GM23248 (cell line): ENCODE results near the gene PIBF1. TPM values are rescaled to one million over a fixed set of nuclear protein-coding genes. Genes with fewer than 3 reads are reported as not detected.

Source experiments
- DNase-seq: peaks from one replicate; pipeline ENCODE4 v3.0.0-alpha.2; 2015
- H2AFZ ChIP-seq: fragments of 200-600 bp; sonication (generic); 2 replicates; pipeline ENCODE4 v1.6.1; 2016; ENCODE audit warnings: antibody characterized with exemption
- H3F3A ChIP-seq: fragments of 200-600 bp; sonication (generic); 2 replicates; pipeline ENCODE4 v1.6.1; 2016; ENCODE audit warnings: mild to moderate bottlenecking, antibody characterized with exemption, mixed run types; ENCODE audit not compliant: insufficient read depth
- H3K27ac ChIP-seq: fragments of 200-600 bp; sonication (generic); 2 replicates; pipeline ENCODE4 v1.5.1; 2016; ENCODE audit warnings: mild to moderate bottlenecking
- H3K27me3 ChIP-seq: fragments of 200-600 bp; sonication (generic); replicated peaks from 2 replicates; pipeline ENCODE4 v1.6.1; 2016; ENCODE audit warnings: mild to moderate bottlenecking; ENCODE audit not compliant: insufficient read depth
- H3K36me3 ChIP-seq: fragments of 200-600 bp; sonication (generic); 2 replicates; pipeline ENCODE4 v1.6.1; 2016; ENCODE audit warnings: low read depth, mild to moderate bottlenecking
- H3K4me1 ChIP-seq: fragments of 200-600 bp; sonication (generic); 2 replicates; pipeline ENCODE4 v1.6.1; 2016; ENCODE audit warnings: mild to moderate bottlenecking; ENCODE audit not compliant: insufficient read depth
- H3K4me2 ChIP-seq: fragments of 200-600 bp; sonication (generic); one replicate; pipeline ENCODE4 v1.6.1; 2016; ENCODE audit warnings: mild to moderate bottlenecking; ENCODE audit not compliant: unreplicated experiment
- H3K4me3 ChIP-seq: fragments of 200-600 bp; sonication (generic); 2 replicates; pipeline ENCODE4 v1.5.1; 2016; ENCODE audit warnings: mild to moderate bottlenecking
- H3K79me2 ChIP-seq: fragments of 200-600 bp; sonication (generic); 2 replicates; pipeline ENCODE4 v1.6.1; 2016; ENCODE audit warnings: mild to moderate bottlenecking; ENCODE audit not compliant: insufficient read depth
- H3K9ac ChIP-seq: fragments of 200-600 bp; sonication (generic); 2 replicates; pipeline ENCODE4 v1.6.1; 2016; ENCODE audit warnings: mild to moderate bottlenecking
- H3K9me2 ChIP-seq: fragments of 200-600 bp; sonication (generic); 2 replicates; pipeline ENCODE4 v1.6.1; 2016; ENCODE audit warnings: mixed run types, mild to moderate bottlenecking, moderate library complexity; ENCODE audit not compliant: insufficient read depth
- H3K9me3 ChIP-seq: fragments of 200-600 bp; sonication (generic); one replicate; pipeline ENCODE4 v1.6.1; 2017; ENCODE audit warnings: low read depth
- H4K20me1 ChIP-seq: fragments of 200-600 bp; sonication (generic); 2 replicates; pipeline ENCODE4 v1.6.0; 2016; ENCODE audit not compliant: insufficient read depth
- EZH2 ChIP-seq: fragments of 200-600 bp; sonication (generic); IDR thresholded peaks from 2 replicates; pipeline ENCODE4 v1.6.1; 2018; ENCODE audit warnings: antibody characterized with exemption, mild to moderate bottlenecking; ENCODE audit not compliant: insufficient read depth, poor library complexity, severe bottlenecking
- EZH2phosphoT487 ChIP-seq: fragments of 200-600 bp; sonication (generic); IDR thresholded peaks from 2 replicates; pipeline ENCODE4 v1.6.1; 2018; ENCODE audit warnings: antibody characterized with exemption, moderate library complexity, mild to moderate bottlenecking, low read depth; ENCODE audit not compliant: insufficient read depth
- WGBS, 2 experiments: methylation state at CpG; one replicate each; pipeline ENCODE4 v1.1.6; 2015 to 2017; ENCODE audit warnings: low lambda C conversion rate in 2 of 2, low coverage in 1 of 2; ENCODE audit errors: missing lambda C conversion rate in 2 of 2; 5-methylcytosine and 5-hydroxymethylcytosine counted together
- in situ Hi-C: fragments of 300-500 bp; cut with MboI; formaldehyde crosslinking; loops from 2 replicates; pipeline ENCODE4 v1.15.0; 2020
- polyA plus RNA-seq: library from polyadenylated mRNA; unstranded; fragments of >200 nt; fragmentation: Nextera tagmentation; extraction: Ambion mirVana; gene quantifications from 2 replicates; pipeline ENCODE4 v1.2.1, GENCODE V29; 2016
- total RNA-seq: library from RNA; depleted of rRNA; stranded (reverse); fragments of >200 nt; shearing (Covaris generic); gene quantifications from 2 replicates; pipeline ENCODE4 v1.2.3, GENCODE V29; 2014

PIBF1 gene
- total and polyA plus RNA-seq, 2 experiments from 2014 or later, result 15.2 to 17.0 TPM

- H3K27me3 ChIP-seq, result no peaks in the 10 kb centered on the region
- H3K4me1 ChIP-seq, result peaks cover 9% of the 10 kb centered on the region; the same call in 1 of the 2 replicates
- no peaks in the 10 kb centered on the region for H4K20me1 ChIP-seq
- no peak overlapping the region for H2AFZ ChIP-seq
- H3K79me2 ChIP-seq, result no peaks in the 10 kb centered on the region
- H3F3A ChIP-seq, result peaks cover 15% of the 10 kb centered on the region; the same call in 1 of the 2 replicates
- TF ChIP-seq EZH2 (no peak), EZH2phosphoT487 (no peak)
- H3K9ac ChIP-seq, result no peak overlapping the region
- H3K9me3 ChIP-seq, result no peaks in the 10 kb centered on the region
- no peak overlapping the region for H3K4me2 ChIP-seq
- no peaks in the 10 kb centered on the region for H3K9me2 ChIP-seq
- H3K36me3 ChIP-seq, result peaks cover 10% of the 10 kb centered on the region; the same call in 1 of the 2 replicates
- no peak for DNase-seq
- no peak overlapping the region for H3K4me3 ChIP-seq
- 95 to 96% methylated on average over 1 of the region's 1 CpG for WGBS, 2 experiments
- in situ Hi-C loops, result no loop called here
- H3K27ac ChIP-seq, result no peak overlapping the region
Measured at GRCh38 chr13:72853000-72853399, 71.1 kb downstream of the PIBF1 start.

DNA sequence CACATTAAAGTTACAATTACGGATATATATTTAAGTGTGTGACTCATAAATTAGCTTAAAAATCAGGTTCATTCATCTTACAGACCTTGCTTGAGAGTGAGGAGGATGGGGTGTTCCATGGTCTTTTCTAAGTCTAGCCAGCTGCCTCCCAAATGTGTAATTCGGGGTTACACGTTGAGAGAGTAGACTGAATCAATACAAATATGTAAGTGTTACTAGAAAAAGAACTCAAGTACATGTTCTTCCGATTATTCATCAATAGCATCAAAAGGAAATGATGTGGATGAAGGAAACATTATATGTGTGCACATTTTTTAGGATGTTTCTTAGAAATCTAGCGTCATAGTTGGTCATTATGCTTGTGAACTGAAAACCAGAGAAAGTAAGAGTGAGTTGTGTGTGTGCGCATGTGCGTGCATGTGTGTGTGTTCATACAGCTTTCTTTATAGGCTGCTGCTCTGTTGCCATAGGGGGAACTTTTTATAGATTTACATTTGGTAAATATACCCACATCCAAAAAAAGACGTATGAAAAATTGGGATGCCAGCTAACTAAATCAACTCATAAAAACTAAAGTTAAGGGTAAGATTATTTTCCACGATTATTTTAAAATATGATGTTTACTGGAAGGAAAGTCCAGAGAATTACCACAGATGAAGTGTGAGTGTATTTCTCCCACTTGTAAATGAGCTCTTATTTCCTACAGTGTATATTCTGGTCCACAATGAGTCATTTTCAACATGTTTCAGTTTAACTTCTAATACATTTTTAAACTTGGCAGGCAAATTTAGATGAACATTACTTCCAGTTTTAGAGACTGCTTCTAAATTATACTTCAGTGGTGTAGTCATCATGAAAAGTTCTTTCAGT is 82.4 kb downstream of the PIBF1 start:
- H3K79me2 ChIP-seq, result no peaks in the 10 kb centered on the region; the same call in 1 of the 2 replicates
- peak overlapping the region; percentile 76 for H3K27ac ChIP-seq
- H3K4me1 ChIP-seq, result peaks cover 20% of the 10 kb centered on the region
- peak overlapping the region; percentile 43 for H3K9ac ChIP-seq
- in situ Hi-C loops, result no loop called here
- TF ChIP-seq EZH2 (no peak), EZH2phosphoT487 (no peak)
- WGBS, 2 experiments, result 12% methylated on average over 9 of the region's 9 CpGs
- peak overlapping the region; percentile 50 for H2AFZ ChIP-seq
- peak; percentile 75 for DNase-seq
- peak overlapping the region; percentile 68 for H3K4me2 ChIP-seq
- no peaks in the 10 kb centered on the region for H3K9me3 ChIP-seq
- no peaks in the 10 kb centered on the region for H3K36me3 ChIP-seq
- H3F3A ChIP-seq, result peaks cover 14% of the 10 kb centered on the region
- H3K27me3 ChIP-seq, result no peaks in the 10 kb centered on the region
- H3K9me2 ChIP-seq, result no peaks in the 10 kb centered on the region
- no peaks in the 10 kb centered on the region for H4K20me1 ChIP-seq
- H3K4me3 ChIP-seq, result peak overlapping the region; percentile 47

DNA sequence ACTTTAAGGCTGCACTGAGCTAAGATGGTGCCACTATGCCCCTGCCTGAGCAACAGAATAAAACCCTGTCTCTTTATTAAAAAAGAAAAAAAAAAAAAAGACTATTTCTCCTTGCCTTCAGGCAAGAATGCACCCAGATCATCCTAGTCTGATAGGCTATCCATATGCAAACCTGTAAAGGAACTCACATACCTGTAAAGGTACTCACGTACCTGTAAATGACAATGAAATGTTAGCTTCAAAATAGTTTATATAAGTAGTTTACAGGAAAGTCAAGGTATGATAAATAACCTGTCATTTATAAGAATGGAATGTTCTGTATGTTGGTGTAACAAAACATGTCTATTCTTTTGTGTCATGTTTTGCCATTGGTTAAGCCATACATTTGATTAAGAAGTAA is 86.3 kb downstream of the PIBF1 start:
- no peaks in the 10 kb centered on the region for H3K9me2 ChIP-seq
- 96 to 100% methylated on average over 1 of the region's 1 CpG for WGBS, 2 experiments
- peaks cover 14% of the 10 kb centered on the region for H3F3A ChIP-seq
- no peak for DNase-seq
- H4K20me1 ChIP-seq, result no peaks in the 10 kb centered on the region
- H3K4me1 ChIP-seq, result peaks cover 20% of the 10 kb centered on the region
- H2AFZ ChIP-seq, result no peak overlapping the region
- no peaks in the 10 kb centered on the region for H3K36me3 ChIP-seq
- H3K27me3 ChIP-seq, result no peaks in the 10 kb centered on the region
- no peak overlapping the region for H3K9ac ChIP-seq
- in situ Hi-C loops, result no loop called here
- H3K27ac ChIP-seq, result no peak overlapping the region
- H3K4me2 ChIP-seq, result no peak overlapping the region
- TF ChIP-seq EZH2phosphoT487 (no peak), EZH2 (no peak)
- no peaks in the 10 kb centered on the region; the same call in 1 of the 2 replicates for H3K79me2 ChIP-seq
- H3K9me3 ChIP-seq, result no peaks in the 10 kb centered on the region
- H3K4me3 ChIP-seq, result no peak overlapping the region

- Histone ChIP-seq H3K9me2 (no peaks in the 10 kb centered on the region), H2AFZ (no peak overlapping the region), H3K9me3 (no peaks in the 10 kb centered on the region), H3K79me2 (0 out of 2 replicates have a peak, but pooled peaks cover 8% of the 10 kb centered on the region), H3K4me3 (no peak overlapping the region), H3K9ac (no peak overlapping the region), H3F3A (no peaks in the 10 kb centered on the region), H3K36me3 (no peaks in the 10 kb centered on the region), H3K27ac (no peak overlapping the region), H4K20me1 (no peaks in the 10 kb centered on the region), H3K4me1 (no peaks in the 10 kb centered on the region), H3K27me3 (no peaks in the 10 kb centered on the region), H3K4me2 (no peak overlapping the region)
- 95 to 98% methylated on average over 2 of the region's 2 CpGs for WGBS, 2 experiments
- in situ Hi-C loops, result no loop called here
- DNase-seq, result no peak
- no peak for TF ChIP-seq EZH2phosphoT487
- no peak for TF ChIP-seq EZH2
Measured at GRCh38 chr13:72875233-72875632, 93.3 kb downstream of the PIBF1 start.
